Fibroblast of skin of right biceps (primary cell): ENCODE data around the gene CFAP77.

Experiments used
- DNase-seq: peaks from one replicate; pipeline ENCODE4 v3.0.0-alpha.2; 2013

CFAP77 gene

DNA sequence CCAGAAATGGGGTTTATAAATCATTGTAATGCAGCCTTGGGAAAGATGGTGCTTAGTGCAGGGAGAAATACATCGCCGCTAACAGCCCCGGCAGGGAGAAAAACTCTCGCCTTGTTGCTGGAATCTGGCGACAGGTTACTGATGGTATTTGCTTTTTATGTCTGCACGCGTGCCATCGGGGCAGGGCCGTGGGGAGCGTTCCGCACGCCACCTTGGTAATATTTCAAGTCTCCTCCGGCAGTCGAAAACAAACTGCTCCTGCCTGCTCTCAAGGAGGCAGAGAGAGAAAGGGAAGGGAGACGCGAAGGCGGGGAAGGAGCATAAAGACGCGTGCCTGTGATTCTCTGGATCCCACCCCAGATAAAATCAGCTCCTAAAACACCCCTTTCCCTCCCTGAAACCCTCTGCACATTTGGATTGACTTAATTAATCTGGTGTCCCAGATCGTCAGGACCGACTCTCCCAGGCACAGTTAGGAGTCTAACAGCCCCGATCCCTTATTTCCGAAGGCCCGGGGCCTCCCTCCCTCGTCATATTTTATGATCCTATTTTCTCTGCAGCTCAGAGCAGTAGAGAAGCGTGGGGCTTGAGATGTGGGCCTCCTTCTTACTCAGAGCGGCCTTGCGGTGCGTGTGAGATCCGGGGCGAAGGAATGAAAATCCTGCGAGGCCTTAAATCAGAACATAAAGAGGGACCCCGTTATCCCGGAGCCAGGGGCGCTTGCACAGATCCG is 47.7 kb downstream of the CFAP77 start:
- no peak for DNase-seq

- no peak for DNase-seq
Measured at GRCh38 chr9:132458432-132458831, 48.4 kb downstream of the CFAP77 start.

GRCh38 chr9:132459661-132460060 is 49.6 kb downstream of the CFAP77 start:
- DNase-seq, result no peak

DNA sequence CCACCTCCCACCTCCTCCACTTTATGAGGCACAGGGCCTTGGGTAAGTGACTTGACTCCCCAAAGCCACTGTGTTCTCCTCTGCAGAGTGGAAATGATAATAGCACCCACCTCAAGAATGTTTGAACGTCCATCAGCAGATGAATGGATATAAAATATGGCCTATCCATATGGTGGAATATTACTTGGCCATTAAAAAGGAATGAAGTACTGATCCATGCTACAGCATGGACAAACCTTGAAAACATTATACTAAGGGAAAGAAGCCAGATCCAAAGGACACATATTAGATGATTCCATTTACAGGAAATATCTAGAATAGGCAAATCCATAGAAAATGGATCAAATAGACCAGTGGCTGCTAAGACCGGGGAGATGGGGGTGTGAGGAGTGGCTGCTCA is 50.2 kb downstream of the CFAP77 start:
- no peak for DNase-seq

GRCh38 chr9:132461281-132461896 is 51.4 kb downstream of the CFAP77 start:
- DNase-seq, result no peak

DNA sequence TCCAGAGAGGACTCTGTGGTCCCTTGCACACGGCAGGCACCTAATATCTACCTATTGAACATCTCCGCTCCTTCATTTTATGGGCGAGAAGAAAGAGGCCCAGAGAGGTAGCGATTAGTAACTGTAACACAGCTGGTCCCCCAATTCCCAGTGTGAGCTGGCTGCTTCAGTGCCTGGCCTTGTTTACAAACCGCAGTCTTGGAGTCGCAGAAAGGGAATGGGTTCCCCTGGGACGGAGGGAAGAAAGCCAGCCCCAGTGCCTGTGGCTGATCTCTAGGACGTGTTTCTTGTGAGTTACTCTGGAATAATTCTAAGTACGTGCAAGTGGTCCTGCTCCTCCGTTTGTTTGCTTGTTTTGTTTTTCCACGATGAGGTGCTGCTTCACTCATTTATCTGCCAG is 52.0 kb downstream of the CFAP77 start:
- no peak for DNase-seq

DNA sequence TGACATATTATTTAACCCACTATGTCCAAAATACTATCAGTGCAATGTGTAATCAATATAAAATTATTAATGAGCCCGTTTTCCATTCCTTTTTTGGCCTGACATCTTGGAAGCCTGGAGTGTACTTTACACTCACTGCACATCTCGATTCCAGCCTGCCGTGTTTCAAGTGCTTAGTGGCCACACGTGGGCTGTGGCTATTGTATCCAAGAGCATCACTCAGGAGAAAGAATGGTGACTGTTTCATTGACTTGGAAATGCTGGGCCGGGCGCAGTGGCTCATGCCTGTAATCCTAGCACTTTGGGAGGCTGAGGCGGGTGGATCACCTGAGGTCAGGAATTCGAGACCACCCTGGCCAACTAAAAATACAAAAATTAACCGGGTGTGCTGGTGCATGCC is 54.5 kb downstream of the CFAP77 start:
- DNase-seq, result no peak

DNA sequence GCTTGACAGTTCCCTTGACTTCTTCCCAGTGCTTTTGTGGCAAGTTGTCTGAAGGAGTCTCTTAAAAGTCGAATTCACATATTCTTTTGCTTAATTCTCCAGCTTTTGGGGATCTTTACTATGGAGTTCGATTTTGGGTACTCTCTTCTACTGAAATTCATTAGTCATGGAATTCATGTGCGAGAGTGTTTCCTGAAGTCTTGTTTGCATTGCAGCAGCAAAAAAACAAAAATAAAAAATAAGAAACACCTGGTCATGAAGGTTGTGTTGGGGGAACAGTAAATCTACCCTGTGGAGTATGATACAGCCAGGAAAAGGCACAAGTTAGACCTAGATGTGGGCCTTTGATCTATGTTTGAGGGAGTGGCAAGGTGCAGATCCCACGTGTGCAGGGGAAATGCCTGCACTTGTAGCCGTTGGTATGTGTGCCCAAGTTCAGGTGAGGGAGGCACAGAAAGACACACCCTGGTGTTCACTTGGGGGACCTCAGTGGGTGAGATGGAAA is 55.2 kb downstream of the CFAP77 start:
- no peak for DNase-seq

- no peak for DNase-seq
Measured at GRCh38 chr9:132472199-132472598, 62.2 kb downstream of the CFAP77 start.

- no peak for DNase-seq
Measured at GRCh38 chr9:132472599-132472998, 62.6 kb downstream of the CFAP77 start.

- DNase-seq, result peak; percentile 1
Measured at GRCh38 chr9:132474253-132474652, 64.2 kb downstream of the CFAP77 start.

DNA sequence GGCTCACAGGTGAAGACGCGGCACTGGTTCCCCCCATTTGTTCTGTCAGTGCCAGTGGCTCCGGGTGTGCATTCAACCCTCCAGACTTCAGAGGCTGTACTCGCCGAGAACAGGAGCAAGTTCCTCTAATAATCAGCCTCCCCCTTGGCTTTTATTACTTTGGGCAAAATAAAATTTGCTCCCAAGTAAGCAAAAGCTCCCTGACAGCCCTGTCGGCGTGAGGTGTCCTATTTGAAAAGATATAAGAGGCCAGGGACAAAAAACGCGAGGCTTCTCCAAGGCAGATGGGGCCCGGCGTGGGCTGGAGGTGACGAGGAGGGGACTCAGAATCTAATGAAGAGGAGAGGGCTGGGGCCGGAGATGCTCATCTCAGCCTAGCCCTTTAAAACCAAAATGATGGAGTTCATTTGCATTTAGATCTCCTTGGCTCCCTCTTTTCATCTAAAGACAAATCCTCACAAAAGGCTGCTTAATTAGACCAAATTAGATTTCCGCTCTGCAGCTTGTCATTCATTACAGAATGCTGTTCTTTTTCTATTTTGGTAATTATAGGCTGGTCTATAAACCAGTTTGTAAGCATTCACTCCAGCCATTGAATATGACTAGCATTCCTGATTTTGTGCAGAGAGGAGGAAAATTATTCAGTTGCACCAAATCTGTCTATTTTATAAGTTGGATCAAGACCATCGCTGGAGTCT is 68.5 kb downstream of the CFAP77 start:
- DNase-seq, result no peak

DNA sequence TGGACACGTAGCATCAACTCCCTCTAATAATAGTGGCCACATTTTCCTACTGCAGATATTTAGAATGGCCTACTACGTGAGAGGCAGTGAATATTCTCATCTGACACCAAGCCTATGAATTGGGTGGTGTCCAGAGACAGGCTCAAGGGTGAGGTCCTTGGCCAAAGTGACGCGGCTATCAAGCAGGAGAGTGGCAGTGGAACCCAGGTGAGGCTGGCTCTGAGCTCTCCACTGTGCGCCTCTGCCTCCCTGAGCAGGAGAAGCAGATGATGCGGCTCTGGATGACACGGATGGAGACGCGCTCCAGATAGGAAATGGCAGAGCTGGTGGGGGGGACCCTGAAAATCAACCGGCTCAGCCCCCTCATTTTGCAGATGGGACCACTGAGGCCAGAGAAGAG is 69.7 kb downstream of the CFAP77 start:
- no peak for DNase-seq

GRCh38 chr9:132481053-132481849 is 71.2 kb downstream of the CFAP77 start:
- DNase-seq, result no peak

- no peak for DNase-seq
Measured at GRCh38 chr9:132482196-132482813, 72.3 kb downstream of the CFAP77 start.

GRCh38 chr9:132485393-132485792 is 75.4 kb downstream of the CFAP77 start:
- no peak for DNase-seq

DNA sequence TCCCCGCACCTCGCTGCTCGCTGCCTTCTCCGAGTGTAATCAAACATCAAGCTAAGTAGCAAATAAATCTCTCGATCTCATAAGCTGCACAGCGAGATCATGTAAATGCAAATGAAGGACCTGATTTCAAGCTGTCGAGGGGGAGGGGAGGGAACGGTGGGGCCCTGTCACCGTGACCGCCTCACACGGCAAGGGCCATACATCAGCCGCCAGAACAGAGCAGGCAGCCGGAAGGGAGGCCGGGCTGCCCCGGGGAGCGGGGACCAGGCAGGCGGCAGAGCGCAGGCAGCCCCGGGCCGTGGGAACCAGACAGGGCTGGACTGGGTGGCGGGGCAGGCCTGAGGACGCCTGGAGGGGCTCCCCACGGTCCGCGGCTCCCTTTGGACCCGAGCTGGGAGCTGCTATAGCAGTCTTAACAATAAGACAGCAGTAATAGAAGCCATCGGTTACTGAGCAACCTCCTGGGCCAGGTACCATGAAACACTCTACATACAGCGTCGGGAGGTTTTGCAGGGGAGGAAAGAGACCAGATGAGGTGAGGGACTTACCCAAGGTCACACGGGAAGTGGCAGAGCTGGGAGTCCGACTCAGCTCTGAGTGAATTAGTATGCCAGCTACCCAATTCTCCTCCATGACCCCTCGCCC is 76.8 kb downstream of the CFAP77 start:
- no peak for DNase-seq

DNA sequence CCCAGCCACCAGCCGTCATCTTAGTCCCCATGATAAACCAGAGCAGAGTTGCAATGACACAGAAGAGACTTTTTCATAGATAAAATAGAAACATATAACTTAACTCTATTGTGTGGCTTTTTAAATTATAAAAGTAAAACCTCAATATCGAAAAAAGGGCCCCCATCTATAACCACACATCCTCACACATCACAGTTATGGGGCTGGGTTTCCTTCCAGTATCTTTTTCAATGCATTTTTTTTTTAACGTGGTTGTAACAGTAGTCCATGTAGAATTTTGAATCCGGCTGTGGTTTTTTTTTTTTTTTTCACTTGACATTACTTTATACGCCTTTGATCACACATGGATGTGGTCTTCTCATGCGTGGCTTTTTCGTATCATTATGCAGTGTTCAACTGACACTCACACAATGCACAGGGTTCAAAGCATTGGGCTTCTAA is 77.4 kb downstream of the CFAP77 start:
- DNase-seq, result no peak

DNA sequence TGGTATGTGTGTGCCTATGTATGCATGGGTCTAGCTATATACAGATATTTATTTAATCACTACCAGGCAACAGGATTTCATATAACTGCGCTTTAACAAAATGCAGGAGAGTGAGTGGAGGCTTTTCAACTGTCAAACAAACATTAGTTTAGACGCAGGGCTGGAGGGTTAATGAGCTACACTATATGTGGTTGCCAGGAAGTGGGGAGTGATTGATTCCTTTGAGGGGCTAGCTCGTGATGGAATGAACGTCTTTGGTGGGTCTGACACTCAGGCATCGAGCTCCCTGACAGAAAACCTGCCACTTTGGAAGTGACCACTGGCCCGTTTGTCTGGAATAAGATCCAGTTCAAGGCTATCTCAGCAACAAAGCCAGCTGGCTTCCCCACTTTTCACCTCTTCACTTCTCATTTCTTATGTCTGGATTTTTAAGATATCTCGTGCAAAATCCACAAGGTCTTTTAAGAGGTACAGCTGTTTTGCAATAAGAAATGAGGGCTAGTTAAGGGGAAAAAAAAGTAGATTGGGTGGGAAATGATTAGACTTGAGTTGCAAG is 78.0 kb downstream of the CFAP77 start:
- DNase-seq, result no peak

GRCh38 chr9:132488626-132489025 is 78.6 kb downstream of the CFAP77 start:
- no peak for DNase-seq

- DNase-seq, result no peak
Measured at GRCh38 chr9:132489536-132489935, 79.5 kb downstream of the CFAP77 start.

DNA sequence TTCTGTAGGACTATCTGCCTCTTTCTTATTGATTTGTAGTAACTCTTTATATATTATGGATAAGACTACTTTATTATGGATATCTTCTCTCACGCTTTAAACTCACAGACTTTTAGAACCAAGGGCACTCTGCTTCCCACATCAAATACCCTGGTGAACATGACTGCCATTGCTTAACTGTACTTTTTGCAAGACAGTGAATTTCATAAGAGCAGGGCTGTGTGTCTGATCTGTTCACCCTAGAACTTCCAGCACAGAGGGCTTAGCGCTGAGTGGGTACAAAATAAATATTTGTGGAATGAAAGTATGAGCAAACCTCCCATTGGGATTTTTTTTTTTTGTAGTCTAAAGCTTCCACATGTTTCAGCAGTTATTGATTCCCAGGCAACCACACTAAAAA is 84.8 kb downstream of the CFAP77 start:
- no peak for DNase-seq
